ENCODE results near the gene TMEM50B.
A peak's percentile ranks its signal among the peaks of the same experiment; 100 is the strongest.
"Not testable (repeated sequence)": the region's sequence is repeated elsewhere in the genome, so short reads cannot be mapped to it uniquely, and the experiment has no call there.

Gene TMEM50B

DNA sequence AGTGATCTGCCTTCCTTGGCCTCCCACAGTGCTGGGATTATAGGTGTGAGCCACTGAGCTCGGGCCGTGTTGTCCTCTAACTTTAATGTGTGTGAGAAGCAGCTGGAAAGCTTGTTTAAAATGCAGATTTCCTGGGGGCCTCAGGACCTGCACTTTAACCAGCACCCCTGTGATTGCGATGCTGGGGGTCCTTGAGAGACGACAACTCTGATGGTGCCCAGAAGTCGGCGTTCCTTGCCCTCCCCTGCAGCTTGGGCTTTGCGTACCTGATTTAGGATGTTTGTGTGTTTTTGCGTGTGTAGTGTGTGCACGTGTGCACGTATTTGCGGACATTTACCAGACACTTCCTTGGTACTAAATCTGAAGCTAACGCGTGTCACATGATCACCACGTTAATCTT is 65.7 kb downstream of the TMEM50B start:
- Histone ChIP-seq H3K27ac (ENCODE audit: insufficient read depth, low read depth, low read length, poor library complexity, severe bottlenecking) (no peak overlapping the region), H3K9me3 (ENCODE audit: control insufficient read depth, low read length) (no peaks in the 10 kb centered on the region), H3K4me3 (ENCODE audit: insufficient read depth, low read depth, low read length) (no peak overlapping the region), H3K4me1 (ENCODE audit: control insufficient read depth, insufficient read depth, low read length) (no peaks in the 10 kb centered on the region), H3K27me3 (ENCODE audit: control insufficient read depth, insufficient read depth, low read length, poor library complexity, severe bottlenecking) (no peaks in the 10 kb centered on the region), H3K36me3 (ENCODE audit: control insufficient read depth, insufficient read depth, low read length) (peaks cover 7% of the 10 kb centered on the region)
- WGBS, 2 experiments = 87 to 89% methylated on average over 14 of the region's 14 CpGs

DNA sequence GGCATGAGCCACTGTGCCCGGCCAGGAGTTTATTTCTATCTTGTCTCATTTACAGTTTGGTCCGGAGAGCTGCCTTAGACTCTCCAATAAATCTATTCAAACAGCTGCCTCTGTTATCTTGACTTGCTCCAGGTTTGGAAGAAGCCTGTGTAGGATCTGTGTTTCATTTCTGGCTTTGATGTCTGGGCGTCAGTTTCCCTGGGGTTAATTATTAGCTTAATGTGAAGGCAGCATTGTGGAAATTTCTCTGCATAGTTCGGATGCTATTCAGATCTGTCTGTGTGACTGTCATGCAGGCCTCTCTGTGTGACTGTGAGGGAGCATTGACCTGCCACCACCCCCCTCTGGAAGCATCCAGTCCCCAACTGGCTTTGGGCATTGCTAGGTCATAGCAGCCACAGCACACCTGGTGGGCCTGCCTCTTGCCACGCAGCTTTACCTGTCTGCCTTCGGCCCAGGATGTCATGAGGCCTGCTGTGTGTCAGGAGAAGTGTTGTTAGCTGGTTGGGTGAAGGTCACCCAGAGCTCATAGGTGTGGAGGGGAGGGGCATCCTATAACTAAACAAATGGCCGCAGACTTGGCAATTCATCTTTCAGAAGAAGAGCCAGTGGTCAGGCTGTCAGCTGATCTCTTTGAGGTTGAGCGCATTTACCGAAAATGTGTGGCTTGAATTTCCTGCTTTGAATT is 66.8 kb downstream of the TMEM50B start:
- WGBS, 2 experiments = 89 to 92% methylated on average over 9 of the region's 9 CpGs
- Histone ChIP-seq H3K36me3 (ENCODE audit: control insufficient read depth, insufficient read depth, low read length) (peaks cover 7% of the 10 kb centered on the region), H3K4me3 (ENCODE audit: insufficient read depth, low read depth, low read length) (no peak overlapping the region), H3K4me1 (ENCODE audit: control insufficient read depth, insufficient read depth, low read length) (no peaks in the 10 kb centered on the region), H3K9me3 (ENCODE audit: control insufficient read depth, low read length) (no peaks in the 10 kb centered on the region), H3K27me3 (ENCODE audit: control insufficient read depth, insufficient read depth, low read length, poor library complexity, severe bottlenecking) (no peaks in the 10 kb centered on the region), H3K27ac (ENCODE audit: insufficient read depth, low read depth, low read length, poor library complexity, severe bottlenecking) (no peak overlapping the region)

DNA sequence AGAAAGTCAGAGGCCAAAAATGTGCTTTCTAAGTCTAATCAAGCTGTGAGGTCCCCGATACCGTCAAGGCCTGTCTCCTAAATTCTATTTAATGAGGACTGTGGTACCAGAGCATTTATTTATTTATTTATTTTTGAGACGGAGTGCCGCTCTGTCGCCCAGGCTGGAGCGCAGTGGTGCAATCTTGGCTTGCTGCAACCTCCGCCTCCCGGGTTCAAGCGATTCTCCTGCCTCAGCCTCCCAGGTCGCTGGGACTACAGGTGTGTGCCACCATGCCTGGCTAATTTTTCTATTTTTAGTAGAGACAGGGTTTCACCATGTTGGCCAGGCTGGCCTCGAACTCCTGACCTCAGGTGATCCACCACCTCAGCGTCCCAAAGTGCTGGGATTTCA is 67.3 kb downstream of the TMEM50B start:
- not testable (repeated sequence) for H3K27me3 ChIP-seq (ENCODE audit: control insufficient read depth, insufficient read depth, low read length, poor library complexity, severe bottlenecking); H3K4me3 ChIP-seq (ENCODE audit: insufficient read depth, low read depth, low read length); H3K4me1 ChIP-seq (ENCODE audit: control insufficient read depth, insufficient read depth, low read length); H3K36me3 ChIP-seq (ENCODE audit: control insufficient read depth, insufficient read depth, low read length); H3K9me3 ChIP-seq (ENCODE audit: control insufficient read depth, low read length); H3K27ac ChIP-seq (ENCODE audit: insufficient read depth, low read depth, low read length, poor library complexity, severe bottlenecking)
- 93 to 96% methylated on average over 12 of the region's 12 CpGs for WGBS, 2 experiments

DNA sequence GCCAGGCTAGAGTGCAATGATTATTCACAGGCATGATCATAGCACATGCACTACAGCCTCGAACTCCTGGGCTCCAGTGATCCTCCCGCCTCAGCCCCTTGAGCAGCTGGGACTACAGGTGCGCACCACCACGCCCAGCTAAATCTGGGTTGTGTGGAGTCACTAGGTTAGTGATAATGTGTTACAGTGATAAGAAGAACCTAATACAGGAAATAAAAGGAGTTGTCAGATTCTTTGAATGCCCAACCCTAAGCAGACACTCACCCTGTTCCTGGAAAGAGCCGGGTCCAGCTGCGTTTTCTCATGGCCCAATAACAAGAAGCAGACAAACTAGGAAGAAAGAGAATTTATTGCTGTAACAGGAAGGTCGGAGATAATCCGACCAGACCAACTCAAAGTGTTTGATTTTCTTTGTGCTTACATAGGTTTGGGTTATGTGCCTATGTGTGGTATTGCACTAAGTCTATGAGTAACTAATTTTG is 67.8 kb downstream of the TMEM50B start:
- Histone ChIP-seq H3K4me1 (ENCODE audit: control insufficient read depth, insufficient read depth, low read length) (no peaks in the 10 kb centered on the region), H3K36me3 (ENCODE audit: control insufficient read depth, insufficient read depth, low read length) (peaks cover 7% of the 10 kb centered on the region), H3K4me3 (ENCODE audit: insufficient read depth, low read depth, low read length) (no peak overlapping the region), H3K9me3 (ENCODE audit: control insufficient read depth, low read length) (no peaks in the 10 kb centered on the region), H3K27ac (ENCODE audit: insufficient read depth, low read depth, low read length, poor library complexity, severe bottlenecking) (no peak overlapping the region), H3K27me3 (ENCODE audit: control insufficient read depth, insufficient read depth, low read length, poor library complexity, severe bottlenecking) (no peaks in the 10 kb centered on the region)
- 94 to 96% methylated on average over 8 of the region's 8 CpGs for WGBS, 2 experiments

DNA sequence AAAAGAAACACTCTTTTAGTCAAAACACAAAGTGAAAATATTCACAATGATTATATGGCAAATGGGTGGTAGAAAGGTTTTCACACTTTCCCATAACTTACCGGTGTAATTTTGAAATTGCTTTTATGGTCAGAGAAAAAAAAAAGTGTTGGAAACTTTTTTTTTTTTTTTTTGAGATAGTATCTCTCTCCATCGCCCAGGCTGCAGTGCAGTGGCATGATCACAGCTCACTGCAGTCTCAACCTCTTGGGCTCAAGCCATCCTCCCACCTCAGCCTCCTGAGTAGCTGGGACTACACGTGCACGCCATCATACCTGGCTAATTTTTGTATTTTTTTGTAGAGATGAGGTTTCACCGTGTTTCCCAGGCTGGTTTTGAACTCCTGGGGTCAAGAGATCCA is 73.3 kb downstream of the TMEM50B start:
- Histone ChIP-seq H3K9me3 (ENCODE audit: control insufficient read depth, low read length) (no peaks in the 10 kb centered on the region), H3K27ac (ENCODE audit: insufficient read depth, low read depth, low read length, poor library complexity, severe bottlenecking) (no peak overlapping the region), H3K4me1 (ENCODE audit: control insufficient read depth, insufficient read depth, low read length) (peaks cover 3% of the 10 kb centered on the region), H3K36me3 (ENCODE audit: control insufficient read depth, insufficient read depth, low read length) (no peaks in the 10 kb centered on the region), H3K4me3 (ENCODE audit: insufficient read depth, low read depth, low read length) (no peak overlapping the region), H3K27me3 (ENCODE audit: control insufficient read depth, insufficient read depth, low read length, poor library complexity, severe bottlenecking) (no peaks in the 10 kb centered on the region)
- WGBS, 2 experiments = 86 to 93% methylated on average over 5 of the region's 5 CpGs

DNA sequence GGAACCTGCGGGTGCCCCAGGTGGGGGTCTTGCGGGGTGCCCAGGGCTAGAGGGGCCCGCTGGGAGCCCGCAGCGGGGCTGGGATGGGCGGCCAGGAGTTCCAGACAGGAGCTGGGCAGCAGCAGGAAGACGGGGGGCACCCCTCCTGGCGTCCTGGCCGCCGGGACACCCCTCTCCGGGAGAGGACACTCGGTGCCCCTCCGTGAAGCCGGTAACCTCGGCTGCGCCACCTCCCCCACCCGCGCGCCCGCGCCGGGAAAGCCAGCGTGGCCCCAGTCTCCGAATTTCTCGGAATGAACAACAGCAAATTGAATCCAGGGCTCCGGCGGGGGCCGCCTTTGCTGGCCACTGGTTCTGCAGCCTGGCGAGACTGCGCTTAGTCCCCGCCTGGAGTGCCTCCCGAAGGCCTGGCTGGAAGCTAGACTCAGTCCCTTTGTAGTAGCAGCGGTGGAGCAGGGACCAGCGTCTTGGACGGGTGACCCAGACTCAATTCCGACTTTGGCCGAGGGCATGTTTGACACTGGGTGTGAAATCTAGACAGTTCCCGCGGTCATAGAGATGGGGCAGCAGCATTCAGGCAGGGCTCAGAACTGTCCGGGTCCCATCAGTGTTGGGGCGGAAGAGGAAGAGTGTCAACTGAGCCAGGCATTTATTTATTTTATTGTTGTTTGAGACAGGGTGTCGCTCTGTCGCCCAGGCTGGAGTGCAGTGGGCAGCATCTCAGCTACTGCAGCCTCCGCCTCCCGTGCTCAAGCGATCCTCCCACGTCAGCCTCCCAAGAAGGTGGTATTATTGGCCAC is 75.8 kb downstream of the TMEM50B start:
- Histone ChIP-seq H3K4me3 (ENCODE audit: insufficient read depth, low read depth, low read length) (peak overlapping the region; percentile 79), H3K36me3 (ENCODE audit: control insufficient read depth, insufficient read depth, low read length) (no peaks in the 10 kb centered on the region), H3K9me3 (ENCODE audit: control insufficient read depth, low read length) (no peaks in the 10 kb centered on the region), H3K27ac (ENCODE audit: insufficient read depth, low read depth, low read length, poor library complexity, severe bottlenecking) (no peak overlapping the region), H3K4me1 (ENCODE audit: control insufficient read depth, insufficient read depth, low read length) (peaks cover 3% of the 10 kb centered on the region), H3K27me3 (ENCODE audit: control insufficient read depth, insufficient read depth, low read length, poor library complexity, severe bottlenecking) (no peaks in the 10 kb centered on the region)
- 12 to 13% methylated on average over 47 of the region's 47 CpGs for WGBS, 2 experiments

DNA sequence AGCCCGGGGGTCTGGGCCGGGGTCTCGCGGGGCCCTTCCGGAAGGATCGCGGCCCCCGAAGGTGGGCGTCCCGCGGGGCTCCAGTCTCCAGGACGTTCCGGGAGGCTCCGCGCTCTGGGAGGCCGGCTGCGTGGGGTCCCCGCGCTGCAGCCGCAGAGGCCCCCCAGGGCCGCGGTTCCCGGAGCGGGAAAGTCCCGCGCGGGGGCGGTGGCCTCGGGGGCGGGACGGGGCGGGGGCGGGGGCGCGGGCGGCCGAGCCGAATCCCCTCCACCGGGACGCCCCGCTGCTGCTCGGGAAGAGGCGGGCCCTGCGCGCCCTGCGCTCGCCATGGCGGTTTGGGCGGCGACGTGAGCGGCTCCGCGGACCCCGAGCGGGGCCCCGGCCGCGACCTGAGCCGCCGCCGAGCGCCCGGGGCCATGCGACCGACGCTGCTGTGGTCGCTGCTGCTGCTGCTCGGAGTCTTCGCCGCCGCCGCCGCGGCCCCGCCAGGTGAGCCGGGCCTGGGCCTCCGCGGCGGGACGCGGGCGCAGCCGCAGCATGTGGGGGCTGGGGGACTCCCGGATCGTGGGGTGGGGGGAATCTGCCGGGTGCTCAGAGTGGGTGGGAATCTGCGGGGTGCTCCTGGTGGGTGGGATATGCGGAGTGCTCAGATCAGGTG is 76.5 kb downstream of the TMEM50B start, which contains the start of gene IFNGR2:
Gene IFNGR2, plus strand, starts transcription at position 286 of the 658 bp plus-strand sequence. Its CDS starts 131 bp downstream, at position 417.
- H3K27ac ChIP-seq (ENCODE audit: insufficient read depth, low read depth, low read length, poor library complexity, severe bottlenecking) = no peak within 1 kb of the TSS
- peak within 1 kb of the TSS; percentile 79 for H3K4me3 ChIP-seq (ENCODE audit: insufficient read depth, low read depth, low read length)
- no peaks in the 10 kb centered on the region for H3K36me3 ChIP-seq (ENCODE audit: control insufficient read depth, insufficient read depth, low read length)
- WGBS, 2 experiments = 0% methylated on average over 89 of the region's 89 CpGs
- H3K27me3 ChIP-seq (ENCODE audit: control insufficient read depth, insufficient read depth, low read length, poor library complexity, severe bottlenecking) = no peaks in the 10 kb centered on the region
- H3K9me3 ChIP-seq (ENCODE audit: control insufficient read depth, low read length) = no peaks in the 10 kb centered on the region
- H3K4me1 ChIP-seq (ENCODE audit: control insufficient read depth, insufficient read depth, low read length) = peaks cover 3% of the 10 kb centered on the region

DNA sequence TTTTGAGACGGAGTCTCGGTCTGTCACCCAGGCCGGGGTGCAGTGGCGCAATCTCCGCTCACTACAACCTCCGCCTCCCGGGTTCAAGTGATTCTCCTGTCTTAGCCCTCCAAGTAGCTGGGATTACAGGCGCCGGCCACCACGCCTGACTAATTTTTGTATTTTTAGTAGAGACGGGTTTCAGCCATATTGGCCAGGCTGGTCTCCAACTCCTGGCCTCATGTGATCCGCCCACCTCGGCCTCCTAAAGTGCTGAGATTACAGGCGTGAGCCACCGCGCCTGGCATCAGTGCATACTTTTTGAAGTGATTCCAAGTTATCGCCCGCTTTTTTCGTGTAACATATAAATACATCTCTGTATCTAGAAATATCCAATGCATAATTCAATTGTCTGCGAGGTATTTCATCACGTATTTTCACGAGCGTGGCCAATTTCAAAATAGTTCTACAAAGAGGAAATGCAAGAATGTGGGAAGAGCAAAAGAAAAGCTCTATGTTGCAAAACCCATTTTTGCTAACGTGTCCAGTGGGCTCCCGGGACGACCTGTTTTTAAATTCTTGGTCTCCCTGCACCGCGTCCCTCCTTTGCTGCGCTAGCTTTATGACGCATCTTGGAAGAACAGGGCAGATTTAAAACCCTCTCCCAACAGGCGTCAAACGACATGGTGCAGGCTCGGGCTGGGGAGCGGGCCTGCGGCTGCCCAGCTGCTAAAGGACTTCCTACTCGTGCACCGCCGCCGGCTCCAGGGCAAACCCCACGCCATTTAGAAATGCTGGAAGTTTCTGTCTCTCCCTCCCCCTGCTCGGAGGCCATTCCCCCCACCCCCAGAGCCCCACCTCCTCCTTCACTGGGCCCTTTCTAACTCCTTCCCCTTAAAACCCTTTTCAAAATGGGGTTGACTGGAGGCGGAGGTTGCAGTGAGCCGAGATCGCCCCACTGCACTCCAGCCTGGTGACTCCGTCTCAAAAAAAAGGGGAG is 77.5 kb downstream of the TMEM50B start:
- H3K27ac ChIP-seq (ENCODE audit: insufficient read depth, low read depth, low read length, poor library complexity, severe bottlenecking) = no peak overlapping the region
- H3K4me3 ChIP-seq (ENCODE audit: insufficient read depth, low read depth, low read length) = peak overlapping the region; percentile 79
- no peaks in the 10 kb centered on the region for H3K9me3 ChIP-seq (ENCODE audit: control insufficient read depth, low read length)
- H3K27me3 ChIP-seq (ENCODE audit: control insufficient read depth, insufficient read depth, low read length, poor library complexity, severe bottlenecking) = no peaks in the 10 kb centered on the region
- peaks cover 3% of the 10 kb centered on the region for H3K4me1 ChIP-seq (ENCODE audit: control insufficient read depth, insufficient read depth, low read length)
- WGBS, 2 experiments = 68 to 69% methylated on average over 45 of the region's 45 CpGs
- no peaks in the 10 kb centered on the region for H3K36me3 ChIP-seq (ENCODE audit: control insufficient read depth, insufficient read depth, low read length)

DNA sequence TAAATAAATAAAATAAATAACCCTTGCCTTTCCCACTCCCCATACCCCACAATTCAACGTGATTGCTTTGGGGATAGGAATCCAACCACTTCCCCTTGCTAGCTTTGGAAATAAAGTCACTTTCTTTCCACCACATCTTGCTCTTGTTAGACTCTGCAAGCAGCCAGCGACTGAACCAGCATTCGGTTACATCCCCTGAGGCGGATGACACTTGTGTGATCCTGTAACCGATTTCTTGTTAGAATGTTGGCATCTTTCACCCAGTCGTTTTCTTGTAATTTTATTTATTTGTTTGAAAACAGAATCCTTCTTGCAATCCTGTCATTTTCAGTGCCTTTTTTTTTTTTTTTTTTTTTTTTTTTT is 78.2 kb downstream of the TMEM50B start:
- H3K27ac ChIP-seq (ENCODE audit: insufficient read depth, low read depth, low read length, poor library complexity, severe bottlenecking) = no peak overlapping the region

More for the DNA sequence above, 78.2 kb downstream of the TMEM50B start:
- no peaks in the 10 kb centered on the region for H3K9me3 ChIP-seq (ENCODE audit: control insufficient read depth, low read length)
- no peaks in the 10 kb centered on the region for H3K36me3 ChIP-seq (ENCODE audit: control insufficient read depth, insufficient read depth, low read length)
- no peaks in the 10 kb centered on the region for H3K27me3 ChIP-seq (ENCODE audit: control insufficient read depth, insufficient read depth, low read length, poor library complexity, severe bottlenecking)
- H3K4me3 ChIP-seq (ENCODE audit: insufficient read depth, low read depth, low read length) = no peak overlapping the region
- 91 to 96% methylated on average over 5 to 6 of the region's 6 CpGs for WGBS, 2 experiments
- H3K4me1 ChIP-seq (ENCODE audit: control insufficient read depth, insufficient read depth, low read length) = peaks cover 3% of the 10 kb centered on the region
